H1 (cell line): ENCODE data around the gene KIAA0513. TPM values are rescaled to one million over a fixed set of nuclear protein-coding genes. Genes with fewer than 3 reads are reported as not detected.

ENCODE experiments used
- KDM4A ChIP-seq: IDR thresholded peaks from one replicate; pipeline ENCODE4 v1.7.1; 2012; ENCODE audit warnings: low read depth, mild to moderate bottlenecking, moderate library complexity, low read length, inconsistent platforms; ENCODE audit not compliant: severe bottlenecking
- SIN3A ChIP-seq, 2 experiments: IDR thresholded peaks in 1 of 2; conservative IDR thresholded peaks in 1 of 2; 2 replicates each; pipeline ENCODE4 v1.6.1; 2011 to 2012; ENCODE audit warnings: low read length in 2 of 2, improper control_type of control experiment in 1 of 2, low read depth in 1 of 2, mild to moderate bottlenecking in 1 of 2
- SP1 ChIP-seq: IDR thresholded peaks from 2 replicates; pipeline ENCODE4 v1.6.1; 2011; ENCODE audit warnings: low read depth, low read length
- polyA plus RNA-seq, 7 experiments: library from polyadenylated mRNA; depleted of rRNA in 3 of 7; stranded (reverse) in 5 of 7; unstranded in 2 of 7; fragments of >200 nt in 5 of 7; fragments of 200-250 nt in 2 of 7; gene quantifications; 1 replicate in 5 of 7; 2 replicates in 1 of 7; 4 replicates in 1 of 7; pipeline versions ENCODE4 v1.2.1 to v1.2.3, GENCODE V29; 2011 to 2013; ENCODE audit warnings: missing spikeins in 2 of 7, mixed read lengths in 2 of 7
- total RNA-seq: library from RNA; stranded (reverse); fragmentation: NEBNext Ultra II Directional; extraction: Animal tissue kit (Norgen Biotek cat#: 25700); gene quantifications from 2 replicates; pipeline ENCODE4 v1.2.1, GENCODE V29; 2021

Gene KIAA0513
- total and polyA plus RNA-seq, 2 of the 8 experiments (the other 6 are each of a cell fraction or from before 2014, with no cell fraction given): 2.1 to 6.1 TPM

- TF ChIP-seq SIN3A (conservative IDR thresholded peaks at IDR 0.05 in 1 of 2, IDR thresholded peaks at IDR 0.05 in 1 of 2; ENCODE audit: low read depth in 1 of 2, low read length in 2 of 2) (no peak), SP1 (no peak), KDM4A (no peak)
These were observed 24.5 kb upstream of the KIAA0513 start (continued) for GRCh38 chr16:85003076-85003475.
